NOMO-1 treated with DMSO at 0.1 percent for 48 hours (cell line): Measurements from ENCODE around the gene FAM25G.
"Not testable (repeated sequence)": the region's sequence is repeated elsewhere in the genome, so short reads cannot be mapped to it uniquely, and the experiment has no call there.

ENCODE experiments used
- DNase-seq: peaks from one replicate; lab custom pipeline; 2025; ENCODE audit not compliant: unreplicated experiment; lab: John Stamatoyannopoulos, UW

Gene FAM25G

GRCh38 chr10:47491600-47491999 lies at the start of gene FAM25G:
Gene FAM25G (minus strand): TSS chr10:47491700. CDS start chr10:47491674, 26 bp downstream.
- DNase-seq = not testable (repeated sequence)

GRCh38 chr10:47536430-47536829 lies 44.9 kb upstream of the FAM25G start:
- DNase-seq = not testable (repeated sequence)

- not testable (repeated sequence) for DNase-seq
Observed at GRCh38 chr10:47523475-47523874, 32.0 kb upstream of the FAM25G start, which contains the start of gene AGAP9. Gene AGAP9 (minus strand): TSS chr10:47523638. CDS start chr10:47523526, 112 bp downstream.

GRCh38 chr10:47502313-47502712 lies 10.8 kb upstream of the FAM25G start:
- not testable (repeated sequence) for DNase-seq

GRCh38 chr10:47494226-47494625 lies 2.7 kb upstream of the FAM25G start:
- not testable (repeated sequence) for DNase-seq

- not testable (repeated sequence) for DNase-seq
Observed at GRCh38 chr10:47489630-47490029, 1.9 kb downstream of the FAM25G start.

GRCh38 chr10:47485943-47486342 lies 5.6 kb downstream of the FAM25G start:
- DNase-seq = peak; percentile 34

- DNase-seq = not testable (repeated sequence)
Observed at GRCh38 chr10:47484786-47485185, 6.7 kb downstream of the FAM25G start.

- DNase-seq = not testable (repeated sequence)
Observed at GRCh38 chr10:47483923-47484322, 7.6 kb downstream of the FAM25G start, which contains the start of gene ANXA8. Gene ANXA8 (minus strand): TSS chr10:47484115. CDS start chr10:47483933, 182 bp downstream.

GRCh38 chr10:47482367-47482766 lies 9.1 kb downstream of the FAM25G start:
- not testable (repeated sequence) for DNase-seq

GRCh38 chr10:47481768-47482181 lies 9.7 kb downstream of the FAM25G start:
- not testable (repeated sequence) for DNase-seq

GRCh38 chr10:47481182-47481766 lies 10.2 kb downstream of the FAM25G start:
- DNase-seq = not testable (repeated sequence)

- DNase-seq = not testable (repeated sequence)
Observed at GRCh38 chr10:47480133-47480532, 11.4 kb downstream of the FAM25G start.

GRCh38 chr10:47478114-47478513 lies 13.4 kb downstream of the FAM25G start:
- DNase-seq = not testable (repeated sequence)

GRCh38 chr10:47477078-47477477 lies 14.4 kb downstream of the FAM25G start:
- not testable (repeated sequence) for DNase-seq

- DNase-seq = not testable (repeated sequence)
Observed at GRCh38 chr10:47475101-47475500, 16.4 kb downstream of the FAM25G start.

- DNase-seq = not testable (repeated sequence)
Observed at GRCh38 chr10:47473516-47473915, 18.0 kb downstream of the FAM25G start.

GRCh38 chr10:47472647-47473046 lies 18.9 kb downstream of the FAM25G start:
- DNase-seq = not testable (repeated sequence)

- DNase-seq = not testable (repeated sequence)
Observed at GRCh38 chr10:47472072-47472471, 19.4 kb downstream of the FAM25G start.

- DNase-seq = not testable (repeated sequence)
Observed at GRCh38 chr10:47468731-47469528, 22.6 kb downstream of the FAM25G start.

GRCh38 chr10:47467957-47468356 lies 23.5 kb downstream of the FAM25G start:
- DNase-seq = not testable (repeated sequence)

GRCh38 chr10:47467458-47467857 lies 24.0 kb downstream of the FAM25G start:
- DNase-seq = not testable (repeated sequence)
